GM23338 (cell line): ENCODE measurements around the gene OAT. TPM values are rescaled to one million over a fixed set of nuclear protein-coding genes. Genes with fewer than 3 reads are reported as not detected.
A peak's percentile ranks its signal among the peaks of the same experiment; 100 is the strongest.

Experiments used
- ATAC-seq: fragments of 200-7000 bp; cut with Tn5 transposase; 3 replicates; pipeline ENCODE4 v1.9.1; 2020
- DNase-seq: peaks from one replicate; pipeline ENCODE4 v3.0.0-alpha.2; 2015; ENCODE audit warnings: low spot score
- H2AFZ ChIP-seq: fragments of 200-600 bp; sonication (generic); 2 replicates; pipeline ENCODE4 v1.8.0; 2016; ENCODE audit warnings: antibody characterized with exemption, mild to moderate bottlenecking, moderate library complexity
- H3F3A ChIP-seq: fragments of 200-600 bp; sonication (generic); replicated peaks from 2 replicates; pipeline ENCODE4 v1.8.0; 2017; ENCODE audit warnings: antibody characterized with exemption, mixed run types, low read depth
- H3K27ac ChIP-seq: fragments of 200-600 bp; sonication (generic); 2 replicates; pipeline ENCODE4 v1.6.1; 2016; ENCODE audit warnings: low read depth
- H3K27me3 ChIP-seq: fragments of 200-600 bp; sonication (generic); 2 replicates; pipeline ENCODE4 v1.8.0; 2016; ENCODE audit warnings: mild to moderate bottlenecking, mixed run types, moderate library complexity; ENCODE audit not compliant: insufficient read depth
- H3K36me3 ChIP-seq: fragments of 200-600 bp; sonication (generic); 2 replicates; pipeline ENCODE4 v1.8.0; 2016; ENCODE audit warnings: mild to moderate bottlenecking; ENCODE audit not compliant: insufficient read depth
- H3K4me1 ChIP-seq: fragments of 200-600 bp; sonication (generic); 2 replicates; pipeline ENCODE4 v1.8.0; 2016; ENCODE audit warnings: mild to moderate bottlenecking, moderate library complexity; ENCODE audit not compliant: insufficient read depth
- H3K4me2 ChIP-seq: fragments of 200-600 bp; sonication (generic); 2 replicates; pipeline ENCODE4 v1.7.1; 2017; ENCODE audit warnings: mixed run types
- H3K4me3 ChIP-seq: fragments of 200-600 bp; sonication (generic); 2 replicates; pipeline ENCODE4 v1.6.1; 2016; ENCODE audit warnings: mixed run types
- H3K79me2 ChIP-seq: fragments of 200-600 bp; sonication (generic); replicated peaks from 2 replicates; pipeline ENCODE4 v1.8.0; 2017; ENCODE audit warnings: mild to moderate bottlenecking; ENCODE audit not compliant: insufficient read depth
- H3K9me2 ChIP-seq: fragments of 200-600 bp; sonication (generic); 2 replicates; pipeline ENCODE4 v1.8.0; 2017; ENCODE audit not compliant: insufficient read depth
- H4K20me1 ChIP-seq: fragments of 200-600 bp; sonication (generic); replicated peaks from 2 replicates; pipeline ENCODE4 v1.8.0; 2017; ENCODE audit warnings: mild to moderate bottlenecking; ENCODE audit not compliant: insufficient read depth
- H3K27ac Mint-ChIP-seq: 2 replicates; pipeline ENCODE4 v1.8.0; 2020; ENCODE audit warnings: inconsistent platforms, mild to moderate bottlenecking, moderate library complexity, mixed read lengths
- H3K27me3 Mint-ChIP-seq: 3 replicates; pipeline ENCODE4 v1.8.0; 2022; ENCODE audit warnings: low read depth, mild to moderate bottlenecking, moderate library complexity, mixed read lengths, inconsistent platforms; ENCODE audit not compliant: insufficient read depth, poor library complexity
- H3K36me3 Mint-ChIP-seq: 3 replicates; pipeline ENCODE4 v1.8.0; 2021; ENCODE audit warnings: low read depth, mild to moderate bottlenecking, inconsistent platforms, moderate library complexity, mixed read lengths
- H3K4me1 Mint-ChIP-seq: 3 replicates; pipeline ENCODE4 v1.8.0; 2020; ENCODE audit warnings: mild to moderate bottlenecking, inconsistent platforms, mixed read lengths
- H3K4me3 Mint-ChIP-seq: 3 replicates; pipeline ENCODE4 v1.8.0; 2021; ENCODE audit warnings: moderate library complexity, mild to moderate bottlenecking, inconsistent platforms, mixed read lengths
- H3K9me3 Mint-ChIP-seq: 3 replicates; pipeline ENCODE4 v1.8.0; 2020; ENCODE audit warnings: moderate library complexity, mild to moderate bottlenecking, inconsistent platforms, mixed read lengths
- EZH2phosphoT487 ChIP-seq: fragments of 200-600 bp; sonication (generic); IDR thresholded peaks from one replicate; pipeline ENCODE4 v1.8.1; 2018; ENCODE audit warnings: antibody characterized with exemption; ENCODE audit not compliant: unreplicated experiment
- NANOG ChIP-seq: IDR thresholded peaks from 2 replicates; pipeline ENCODE4 v1.6.1; 2016; ENCODE audit warnings: antibody characterized with exemption, borderline replicate concordance
- STAT1 ChIP-seq: IDR thresholded peaks from one replicate; pipeline ENCODE4 v1.6.1; 2016; ENCODE audit warnings: antibody characterized with exemption; ENCODE audit not compliant: unreplicated experiment
- polyA plus RNA-seq: library from polyadenylated mRNA; unstranded; fragments of >200 nt; fragmentation: Nextera tagmentation; extraction: Ambion mirVana; gene quantifications from 2 replicates; pipeline ENCODE4 v1.2.1, GENCODE V29; 2016
- total RNA-seq: library from RNA; depleted of rRNA; stranded (reverse); fragments of >200 nt; shearing (Covaris generic); gene quantifications from 2 replicates; pipeline ENCODE4 v1.2.3, GENCODE V29; 2014
- TF ChIP-seq, protein P1 (sequence below): fragments of 250-450 bp; sonication (Bioruptor Pico); IDR thresholded peaks from 2 replicates; pipeline ENCODE4 v1.5.0; 2020; ENCODE audit warnings: mild to moderate bottlenecking, moderate library complexity
- TF ChIP-seq, protein P2 (sequence below), 2 experiments: fragments of 200-600 bp in 1 of 2; sonication (generic) in 1 of 2; conservative IDR thresholded peaks; 2 replicates each; pipeline versions ENCODE4 v1.5.1 to v1.6.1; 2016 to 2017; ENCODE audit warnings: antibody characterized with exemption in 2 of 2, low read depth in 2 of 2, mild to moderate bottlenecking in 2 of 2, moderate library complexity in 1 of 2

The OAT gene
- total and polyA plus RNA-seq, 2 experiments from 2014 or later = 131 to 139 TPM

DNA sequence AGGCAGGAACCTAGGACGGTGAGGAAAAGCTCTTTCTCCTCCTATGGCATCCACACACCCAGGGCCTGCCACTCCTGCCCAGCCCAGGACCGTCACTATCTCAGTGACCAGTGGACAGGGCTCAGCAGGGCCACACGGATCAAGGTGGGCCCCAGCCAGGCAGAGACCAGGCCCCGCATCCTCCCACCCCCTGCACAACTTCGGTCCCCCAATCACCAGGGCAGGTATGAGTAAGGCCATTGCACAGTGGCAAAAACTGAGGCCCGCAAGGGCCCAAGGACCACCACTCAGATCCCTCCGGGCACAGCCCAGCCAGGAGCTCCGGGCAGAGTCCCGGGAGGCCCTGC, 30.3 kb downstream of the OAT start (continued):
- TF ChIP-seq, protein P1, sequence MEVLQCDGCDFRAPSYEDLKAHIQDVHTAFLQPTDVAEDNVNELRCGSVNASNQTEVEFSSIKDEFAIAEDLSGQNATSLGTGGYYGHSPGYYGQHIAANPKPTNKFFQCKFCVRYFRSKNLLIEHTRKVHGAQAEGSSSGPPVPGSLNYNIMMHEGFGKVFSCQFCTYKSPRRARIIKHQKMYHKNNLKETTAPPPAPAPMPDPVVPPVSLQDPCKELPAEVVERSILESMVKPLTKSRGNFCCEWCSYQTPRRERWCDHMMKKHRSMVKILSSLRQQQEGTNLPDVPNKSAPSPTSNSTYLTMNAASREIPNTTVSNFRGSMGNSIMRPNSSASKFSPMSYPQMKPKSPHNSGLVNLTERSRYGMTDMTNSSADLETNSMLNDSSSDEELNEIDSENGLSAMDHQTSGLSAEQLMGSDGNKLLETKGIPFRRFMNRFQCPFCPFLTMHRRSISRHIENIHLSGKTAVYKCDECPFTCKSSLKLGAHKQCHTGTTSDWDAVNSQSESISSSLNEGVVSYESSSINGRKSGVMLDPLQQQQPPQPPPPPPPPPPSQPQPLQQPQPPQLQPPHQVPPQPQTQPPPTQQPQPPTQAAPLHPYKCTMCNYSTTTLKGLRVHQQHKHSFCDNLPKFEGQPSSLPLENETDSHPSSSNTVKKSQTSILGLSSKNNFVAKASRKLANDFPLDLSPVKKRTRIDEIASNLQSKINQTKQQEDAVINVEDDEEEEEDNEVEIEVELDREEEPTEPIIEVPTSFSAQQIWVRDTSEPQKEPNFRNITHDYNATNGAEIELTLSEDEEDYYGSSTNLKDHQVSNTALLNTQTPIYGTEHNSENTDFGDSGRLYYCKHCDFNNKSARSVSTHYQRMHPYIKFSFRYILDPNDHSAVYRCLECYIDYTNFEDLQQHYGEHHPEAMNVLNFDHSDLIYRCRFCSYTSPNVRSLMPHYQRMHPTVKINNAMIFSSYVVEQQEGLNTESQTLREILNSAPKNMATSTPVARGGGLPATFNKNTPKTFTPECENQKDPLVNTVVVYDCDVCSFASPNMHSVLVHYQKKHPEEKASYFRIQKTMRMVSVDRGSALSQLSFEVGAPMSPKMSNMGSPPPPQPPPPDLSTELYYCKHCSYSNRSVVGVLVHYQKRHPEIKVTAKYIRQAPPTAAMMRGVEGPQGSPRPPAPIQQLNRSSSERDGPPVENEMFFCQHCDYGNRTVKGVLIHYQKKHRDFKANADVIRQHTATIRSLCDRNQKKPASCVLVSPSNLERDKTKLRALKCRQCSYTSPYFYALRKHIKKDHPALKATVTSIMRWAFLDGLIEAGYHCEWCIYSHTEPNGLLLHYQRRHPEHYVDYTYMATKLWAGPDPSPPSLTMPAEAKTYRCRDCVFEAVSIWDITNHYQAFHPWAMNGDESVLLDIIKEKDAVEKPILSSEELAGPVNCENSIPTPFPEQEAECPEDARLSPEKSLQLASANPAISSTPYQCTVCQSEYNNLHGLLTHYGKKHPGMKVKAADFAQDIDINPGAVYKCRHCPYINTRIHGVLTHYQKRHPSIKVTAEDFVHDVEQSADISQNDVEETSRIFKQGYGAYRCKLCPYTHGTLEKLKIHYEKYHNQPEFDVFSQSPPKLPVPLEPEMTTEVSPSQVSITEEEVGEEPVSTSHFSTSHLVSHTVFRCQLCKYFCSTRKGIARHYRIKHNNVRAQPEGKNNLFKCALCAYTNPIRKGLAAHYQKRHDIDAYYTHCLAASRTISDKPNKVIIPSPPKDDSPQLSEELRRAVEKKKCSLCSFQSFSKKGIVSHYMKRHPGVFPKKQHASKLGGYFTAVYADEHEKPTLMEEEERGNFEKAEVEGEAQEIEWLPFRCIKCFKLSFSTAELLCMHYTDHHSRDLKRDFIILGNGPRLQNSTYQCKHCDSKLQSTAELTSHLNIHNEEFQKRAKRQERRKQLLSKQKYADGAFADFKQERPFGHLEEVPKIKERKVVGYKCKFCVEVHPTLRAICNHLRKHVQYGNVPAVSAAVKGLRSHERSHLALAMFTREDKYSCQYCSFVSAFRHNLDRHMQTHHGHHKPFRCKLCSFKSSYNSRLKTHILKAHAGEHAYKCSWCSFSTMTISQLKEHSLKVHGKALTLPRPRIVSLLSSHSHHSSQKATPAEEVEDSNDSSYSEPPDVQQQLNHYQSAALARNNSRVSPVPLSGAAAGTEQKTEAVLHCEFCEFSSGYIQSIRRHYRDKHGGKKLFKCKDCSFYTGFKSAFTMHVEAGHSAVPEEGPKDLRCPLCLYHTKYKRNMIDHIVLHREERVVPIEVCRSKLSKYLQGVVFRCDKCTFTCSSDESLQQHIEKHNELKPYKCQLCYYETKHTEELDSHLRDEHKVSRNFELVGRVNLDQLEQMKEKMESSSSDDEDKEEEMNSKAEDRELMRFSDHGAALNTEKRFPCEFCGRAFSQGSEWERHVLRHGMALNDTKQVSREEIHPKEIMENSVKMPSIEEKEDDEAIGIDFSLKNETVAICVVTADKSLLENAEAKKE (CRISPR knock-in tag) = no peak
- TF ChIP-seq STAT1 (no peak), EZH2phosphoT487 (no peak)

DNA sequence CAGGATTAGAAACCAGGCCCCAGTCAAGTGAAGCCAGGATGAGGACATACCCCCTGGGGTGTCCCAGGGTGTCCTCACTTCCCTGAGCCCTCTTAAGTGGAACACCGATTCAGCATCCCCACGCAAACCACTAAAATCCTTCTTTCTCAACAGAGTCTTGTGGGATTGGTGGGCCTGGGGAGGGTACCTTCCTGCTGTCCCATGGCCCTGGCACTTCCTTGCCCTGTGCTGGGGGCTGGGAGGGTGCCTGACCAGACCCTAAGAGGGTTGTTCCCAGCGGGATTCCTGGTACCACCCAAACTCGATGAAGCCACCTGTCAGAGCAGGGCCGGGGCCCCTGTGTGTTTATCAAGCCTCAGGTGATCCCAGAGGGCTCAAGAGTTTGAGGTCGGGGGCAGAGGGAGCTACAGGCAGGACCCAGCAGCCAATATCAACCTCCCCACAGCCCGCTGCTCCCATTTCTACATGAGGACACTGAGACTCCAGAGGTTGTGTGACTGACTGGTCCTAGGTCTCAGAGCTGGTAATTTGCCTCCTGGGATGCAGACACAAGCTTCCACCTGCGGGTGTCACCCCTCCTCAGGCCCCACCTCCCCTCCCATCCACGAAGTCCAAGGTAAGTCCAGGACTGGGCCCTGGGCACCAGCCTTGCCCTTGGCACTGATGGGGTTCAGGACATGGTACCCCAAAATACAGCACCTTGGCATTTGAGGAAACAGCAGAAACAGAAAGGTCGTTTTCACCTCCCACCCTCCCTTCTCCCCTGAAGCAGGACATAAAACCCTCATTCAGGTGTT, 31.4 kb downstream of the OAT start:
- no peaks in the 10 kb centered on the region; the same call in 2 of the 3 replicates for H3K4me1 Mint-ChIP-seq
- H3K9me2 ChIP-seq = no peaks in the 10 kb centered on the region
- H4K20me1 ChIP-seq = no peaks in the 10 kb centered on the region
- 0 out of 2 replicates have a peak, but pooled peaks cover 5% of the 10 kb centered on the region for H3F3A ChIP-seq
- H3K27me3 ChIP-seq = peaks cover 6% of the 10 kb centered on the region; the same call in 1 of the 2 replicates
- H3K27ac Mint-ChIP-seq = no peak overlapping the region
- H3K79me2 ChIP-seq = no peaks in the 10 kb centered on the region
- H3K36me3 ChIP-seq = no peaks in the 10 kb centered on the region
- H2AFZ ChIP-seq = no peak overlapping the region
- peaks cover 6% of the 10 kb centered on the region; the same call in 1 of the 2 replicates for H3K4me1 ChIP-seq
- no peak for TF ChIP-seq NANOG
- TF ChIP-seq, protein P2, sequence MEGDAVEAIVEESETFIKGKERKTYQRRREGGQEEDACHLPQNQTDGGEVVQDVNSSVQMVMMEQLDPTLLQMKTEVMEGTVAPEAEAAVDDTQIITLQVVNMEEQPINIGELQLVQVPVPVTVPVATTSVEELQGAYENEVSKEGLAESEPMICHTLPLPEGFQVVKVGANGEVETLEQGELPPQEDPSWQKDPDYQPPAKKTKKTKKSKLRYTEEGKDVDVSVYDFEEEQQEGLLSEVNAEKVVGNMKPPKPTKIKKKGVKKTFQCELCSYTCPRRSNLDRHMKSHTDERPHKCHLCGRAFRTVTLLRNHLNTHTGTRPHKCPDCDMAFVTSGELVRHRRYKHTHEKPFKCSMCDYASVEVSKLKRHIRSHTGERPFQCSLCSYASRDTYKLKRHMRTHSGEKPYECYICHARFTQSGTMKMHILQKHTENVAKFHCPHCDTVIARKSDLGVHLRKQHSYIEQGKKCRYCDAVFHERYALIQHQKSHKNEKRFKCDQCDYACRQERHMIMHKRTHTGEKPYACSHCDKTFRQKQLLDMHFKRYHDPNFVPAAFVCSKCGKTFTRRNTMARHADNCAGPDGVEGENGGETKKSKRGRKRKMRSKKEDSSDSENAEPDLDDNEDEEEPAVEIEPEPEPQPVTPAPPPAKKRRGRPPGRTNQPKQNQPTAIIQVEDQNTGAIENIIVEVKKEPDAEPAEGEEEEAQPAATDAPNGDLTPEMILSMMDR (conservative IDR thresholded peaks at IDR 0.05; ENCODE audit: low read depth in 2 of 2) = peak; percentile 40 to 47
- H3K4me2 ChIP-seq = no peak overlapping the region
- H3K27me3 Mint-ChIP-seq = peaks cover 7% of the 10 kb centered on the region
- 0 out of 3 replicates have a peak, but pooled peaks cover 4% of the 10 kb centered on the region for H3K9me3 Mint-ChIP-seq
- ATAC-seq = peak; percentile 12; the same call in 1 of the 3 replicates
- no peaks in the 10 kb centered on the region for H3K36me3 Mint-ChIP-seq
- peak; percentile 47 for DNase-seq
- H3K4me3 Mint-ChIP-seq = no peak overlapping the region
- no peak overlapping the region for H3K27ac ChIP-seq
- H3K4me3 ChIP-seq = no peak overlapping the region
